ENCODE results near the gene RAB15. TPM values are rescaled to one million over a fixed set of nuclear protein-coding genes. Genes with fewer than 3 reads are reported as not detected.

RAB15 gene
- total RNA-seq, 1 donor from 2014 or later = 18.2 TPM

DNA sequence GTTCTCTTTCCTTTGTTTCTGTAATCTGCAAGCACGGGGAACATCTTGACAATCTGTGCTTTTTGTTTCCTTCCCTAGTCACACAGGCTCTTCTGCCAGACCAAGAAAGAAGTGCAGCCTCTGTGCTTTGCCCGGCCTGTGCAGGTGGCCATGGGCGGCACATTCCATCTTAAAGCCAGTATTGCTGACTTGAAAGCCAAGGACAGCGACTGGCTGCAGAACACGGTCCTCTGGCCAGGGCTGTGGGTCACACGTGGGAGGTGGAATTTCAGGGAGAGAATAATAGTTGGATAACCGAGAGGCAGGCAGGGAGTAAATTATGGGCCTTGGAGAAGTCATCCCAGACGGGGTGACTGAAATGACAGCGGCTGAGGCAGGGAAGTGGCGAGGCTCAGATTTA lies 39.4 kb upstream of the RAB15 start:
- no peak overlapping the region for H3K4me3 ChIP-seq (ENCODE audit: low read depth, low read length)
- TF ChIP-seq, protein P1, sequence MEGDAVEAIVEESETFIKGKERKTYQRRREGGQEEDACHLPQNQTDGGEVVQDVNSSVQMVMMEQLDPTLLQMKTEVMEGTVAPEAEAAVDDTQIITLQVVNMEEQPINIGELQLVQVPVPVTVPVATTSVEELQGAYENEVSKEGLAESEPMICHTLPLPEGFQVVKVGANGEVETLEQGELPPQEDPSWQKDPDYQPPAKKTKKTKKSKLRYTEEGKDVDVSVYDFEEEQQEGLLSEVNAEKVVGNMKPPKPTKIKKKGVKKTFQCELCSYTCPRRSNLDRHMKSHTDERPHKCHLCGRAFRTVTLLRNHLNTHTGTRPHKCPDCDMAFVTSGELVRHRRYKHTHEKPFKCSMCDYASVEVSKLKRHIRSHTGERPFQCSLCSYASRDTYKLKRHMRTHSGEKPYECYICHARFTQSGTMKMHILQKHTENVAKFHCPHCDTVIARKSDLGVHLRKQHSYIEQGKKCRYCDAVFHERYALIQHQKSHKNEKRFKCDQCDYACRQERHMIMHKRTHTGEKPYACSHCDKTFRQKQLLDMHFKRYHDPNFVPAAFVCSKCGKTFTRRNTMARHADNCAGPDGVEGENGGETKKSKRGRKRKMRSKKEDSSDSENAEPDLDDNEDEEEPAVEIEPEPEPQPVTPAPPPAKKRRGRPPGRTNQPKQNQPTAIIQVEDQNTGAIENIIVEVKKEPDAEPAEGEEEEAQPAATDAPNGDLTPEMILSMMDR (IDR thresholded peaks at IDR 0.05; ENCODE audit: insufficient read depth, low read length, poor library complexity, severe bottlenecking) = no peak
- no peak for DNase-seq (ENCODE audit: low read depth)
- H3K27me3 ChIP-seq (ENCODE audit: control insufficient read depth, insufficient read depth, low read length) = no peaks in the 10 kb centered on the region
- H3K36me3 ChIP-seq (ENCODE audit: control insufficient read depth, insufficient read depth, low read length) = peaks cover 2% of the 10 kb centered on the region

DNA sequence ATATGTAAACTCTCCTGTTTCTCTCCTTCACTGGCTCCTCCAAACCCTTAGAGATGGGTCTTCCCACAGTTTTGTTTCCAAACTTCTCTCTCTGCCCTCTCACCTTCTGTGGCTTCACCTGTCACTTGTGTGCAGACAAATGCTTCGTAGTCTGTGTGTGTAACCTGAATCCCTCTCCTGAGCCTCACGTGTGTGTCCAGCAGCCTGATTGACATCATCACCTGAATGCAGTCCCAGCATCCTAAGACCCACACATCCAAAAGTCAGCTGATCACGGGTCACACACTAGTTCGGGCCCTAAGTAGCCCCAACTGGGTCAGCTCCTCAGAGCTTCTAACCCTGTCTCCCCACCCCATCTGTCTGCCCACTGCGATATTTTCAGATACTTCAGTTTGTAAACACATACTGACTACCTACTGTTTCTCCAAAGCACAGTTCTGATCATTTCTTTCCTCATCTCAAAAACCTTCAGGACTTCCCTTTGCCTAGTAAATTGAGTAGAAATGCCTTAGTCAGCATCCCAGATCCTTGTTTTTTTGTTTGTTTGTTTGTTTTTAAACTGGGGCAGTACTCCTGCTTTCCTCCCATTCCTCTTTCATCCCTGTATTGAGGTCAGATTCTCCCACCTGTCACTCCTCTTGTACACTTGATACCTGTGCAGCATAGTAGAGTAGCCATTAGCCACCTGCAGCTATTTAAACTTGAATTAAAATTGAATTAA lies 38.2 kb upstream of the RAB15 start:
- no peak for DNase-seq (ENCODE audit: low read depth)
- TF ChIP-seq, protein P1 (IDR thresholded peaks at IDR 0.05; ENCODE audit: insufficient read depth, low read length, poor library complexity, severe bottlenecking) = no peak
- Histone ChIP-seq H3K4me3 (ENCODE audit: low read depth, low read length) (no peak overlapping the region), H3K36me3 (ENCODE audit: control insufficient read depth, insufficient read depth, low read length) (no peaks in the 10 kb centered on the region), H3K27me3 (ENCODE audit: control insufficient read depth, insufficient read depth, low read length) (no peaks in the 10 kb centered on the region)

DNA sequence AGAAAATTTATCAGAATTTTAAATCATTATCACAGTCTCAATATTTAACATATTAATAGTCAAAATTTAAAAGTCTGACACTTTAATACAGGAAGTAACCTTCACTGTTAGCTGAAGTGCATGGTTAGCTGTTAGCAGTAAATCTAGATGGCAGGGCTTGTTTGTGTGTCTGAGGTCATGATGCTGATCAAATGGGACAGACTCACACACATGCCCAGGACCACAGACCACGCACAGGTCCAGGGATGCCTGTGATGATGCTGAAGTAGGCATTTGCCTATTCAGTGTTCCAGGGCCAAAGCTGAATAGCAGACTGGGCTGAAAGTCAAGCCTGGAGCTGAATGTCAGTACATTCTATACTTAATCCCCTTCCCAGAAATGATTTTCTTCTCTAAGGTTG lies 35.1 kb upstream of the RAB15 start:
- Histone ChIP-seq H3K36me3 (ENCODE audit: control insufficient read depth, insufficient read depth, low read length) (no peaks in the 10 kb centered on the region), H3K4me3 (ENCODE audit: low read depth, low read length) (no peak overlapping the region), H3K27me3 (ENCODE audit: control insufficient read depth, insufficient read depth, low read length) (no peaks in the 10 kb centered on the region)
- TF ChIP-seq, protein P1 (IDR thresholded peaks at IDR 0.05; ENCODE audit: insufficient read depth, low read length, poor library complexity, severe bottlenecking) = no peak
- no peak for DNase-seq (ENCODE audit: low read depth)

DNA sequence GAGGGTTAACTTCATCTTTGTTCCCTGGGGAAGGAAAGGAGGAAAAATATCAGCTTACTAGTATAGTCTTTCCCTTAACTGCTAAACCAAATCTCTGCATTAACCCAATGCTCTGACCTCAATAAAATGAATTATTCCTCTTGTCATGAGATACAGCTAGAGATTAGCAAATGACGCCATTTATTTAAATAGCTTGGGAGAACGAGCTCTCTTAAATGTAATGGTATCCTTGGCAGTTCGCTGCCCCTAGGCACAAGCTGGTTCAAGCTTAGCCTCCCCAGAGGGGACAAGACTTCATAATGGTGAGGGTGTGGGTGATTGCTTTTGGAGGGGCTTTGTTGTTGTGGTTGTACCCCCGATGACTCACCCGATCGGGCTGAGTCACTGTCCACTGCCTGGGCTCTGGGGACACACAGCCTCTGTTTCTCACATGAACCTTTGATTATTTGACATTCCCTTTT lies 34.2 kb upstream of the RAB15 start:
- no peaks in the 10 kb centered on the region for H3K36me3 ChIP-seq (ENCODE audit: control insufficient read depth, insufficient read depth, low read length)
- DNase-seq (ENCODE audit: low read depth) = no peak
- H3K27me3 ChIP-seq (ENCODE audit: control insufficient read depth, insufficient read depth, low read length) = no peaks in the 10 kb centered on the region
- H3K4me3 ChIP-seq (ENCODE audit: low read depth, low read length) = no peak overlapping the region
- TF ChIP-seq, protein P1 (IDR thresholded peaks at IDR 0.05; ENCODE audit: insufficient read depth, low read length, poor library complexity, severe bottlenecking) = no peak

DNA sequence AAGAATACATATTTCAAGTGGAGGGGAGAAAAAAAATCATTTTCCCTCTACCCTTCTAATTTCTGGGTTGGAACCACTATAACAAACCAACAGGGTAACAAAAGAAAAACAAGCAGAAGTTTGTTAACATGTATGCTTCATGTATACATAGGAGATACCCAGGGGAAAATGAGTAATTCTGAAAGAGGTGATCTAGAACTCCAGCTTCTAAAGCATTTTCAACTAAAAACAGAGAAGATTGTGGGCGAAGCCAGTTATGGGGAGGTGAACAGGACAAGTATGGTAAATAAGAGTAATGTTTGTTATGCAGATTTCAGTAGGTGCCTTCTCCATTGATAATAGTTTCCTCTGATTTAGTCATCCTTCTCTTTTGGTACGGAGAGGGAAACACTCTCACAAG lies 31.3 kb upstream of the RAB15 start:
- Histone ChIP-seq H3K36me3 (ENCODE audit: control insufficient read depth, insufficient read depth, low read length) (no peaks in the 10 kb centered on the region), H3K27me3 (ENCODE audit: control insufficient read depth, insufficient read depth, low read length) (no peaks in the 10 kb centered on the region), H3K4me3 (ENCODE audit: low read depth, low read length) (no peak overlapping the region)
- TF ChIP-seq, protein P1 (IDR thresholded peaks at IDR 0.05; ENCODE audit: insufficient read depth, low read length, poor library complexity, severe bottlenecking) = no peak
- DNase-seq (ENCODE audit: low read depth) = no peak

Measured in kidney epithelial cell (primary cell).